HepG2 (cell line): ENCODE measurements around the gene IWS1. TPM values are rescaled to one million over a fixed set of nuclear protein-coding genes. Genes with fewer than 3 reads are reported as not detected.

Experiments used
- GATA4 ChIP-seq: sonication (generic); IDR thresholded peaks from 2 replicates; pipeline ENCODE4 v1.6.1; 2016; ENCODE audit warnings: antibody characterized with exemption, low read depth, borderline replicate concordance
- MAZ ChIP-seq, 2 experiments: sonication (generic) in 1 of 2; formaldehyde crosslinking in 1 of 2; IDR thresholded peaks; 2 replicates each; pipeline versions ENCODE4 v1.5.0 to v1.6.1; 2012 to 2020; ENCODE audit warnings: low read depth in 2 of 2, mild to moderate bottlenecking in 2 of 2, borderline replicate concordance in 1 of 2, improper control_type of control experiment in 1 of 2, low read length in 1 of 2, missing genetic modification reagents in 1 of 2, moderate library complexity in 1 of 2
- MYC ChIP-seq: sonication (generic); formaldehyde crosslinking; IDR thresholded peaks from 2 replicates; pipeline ENCODE4 v1.9.0; 2021; ENCODE audit warnings: missing genetic modification reagents, borderline replicate concordance
- POGZ ChIP-seq: sonication (generic); formaldehyde crosslinking; IDR thresholded peaks from 2 replicates; pipeline ENCODE4 v1.4.0; 2020; ENCODE audit warnings: mild to moderate bottlenecking, missing genetic modification reagents
- SAFB2 ChIP-seq: sonication (generic); formaldehyde crosslinking; IDR thresholded peaks from 2 replicates; pipeline ENCODE4 v1.5.1; 2020; ENCODE audit warnings: missing genetic modification reagents, low read depth, mild to moderate bottlenecking, borderline replicate concordance
- SP1 ChIP-seq, 2 experiments: fragments of 450-650 bp in 1 of 2; sonication (generic) in 1 of 2; formaldehyde crosslinking in 1 of 2; IDR thresholded peaks; 2 replicates each; pipeline versions ENCODE4 v1.4.0 to v1.6.1; 2016 to 2020; ENCODE audit warnings: missing genetic modification reagents in 1 of 2
- ZNF430 ChIP-seq: sonication (generic); formaldehyde crosslinking; IDR thresholded peaks from 2 replicates; pipeline ENCODE4 v1.9.0; 2021; ENCODE audit warnings: mild to moderate bottlenecking, missing genetic modification reagents
- ZNF616 ChIP-seq: sonication (generic); formaldehyde crosslinking; IDR thresholded peaks from 2 replicates; pipeline ENCODE4 v1.5.0; 2020; ENCODE audit warnings: low read depth, mild to moderate bottlenecking, missing genetic modification reagents
- ZNF737 ChIP-seq: sonication (generic); formaldehyde crosslinking; IDR thresholded peaks from 2 replicates; pipeline ENCODE4 v1.5.0; 2020; ENCODE audit warnings: missing genetic modification reagents, mild to moderate bottlenecking, borderline replicate concordance
- ZNF772 ChIP-seq: sonication (generic); formaldehyde crosslinking; IDR thresholded peaks from 2 replicates; pipeline ENCODE4 v1.5.0; 2020; ENCODE audit warnings: mild to moderate bottlenecking, missing genetic modification reagents
- ZNF792 ChIP-seq: IDR thresholded peaks from 2 replicates; pipeline ENCODE4 v1.6.1; 2016
- polyA plus RNA-seq, 8 experiments: library from polyadenylated mRNA; depleted of rRNA in 3 of 8; stranded (reverse) in 7 of 8; unstranded in 1 of 8; fragments of >200 nt; fragmentation: Illumina TruSeq in 4 of 8; extraction: Trizol in 4 of 8; gene quantifications; 2 replicates each; pipeline versions ENCODE4 v1.2.1 to v1.2.3, GENCODE V29; 2011 to 2016; ENCODE audit warnings: low read depth in 4 of 8, missing spikeins in 1 of 8, mixed read lengths in 1 of 8; ENCODE audit not compliant: insufficient read depth in 1 of 8
- total RNA-seq, 5 experiments: library from RNA; depleted of rRNA; stranded (reverse); fragments of >200 nt; fragmentation: Illumina TruSeq; extraction: Trizol; gene quantifications; 2 replicates each; pipeline ENCODE4 v1.2.3, GENCODE V29; 2016; ENCODE audit warnings: low read depth in 1 of 5
- TF ChIP-seq, protein P1 (sequence below): sonication (generic); formaldehyde crosslinking; IDR thresholded peaks from 2 replicates; pipeline ENCODE4 v1.9.0; 2021; ENCODE audit warnings: missing genetic modification reagents, borderline replicate concordance
- TF ChIP-seq, protein P2 (sequence below): sonication (generic); formaldehyde crosslinking; IDR thresholded peaks from 2 replicates; pipeline ENCODE4 v1.4.0; 2020; ENCODE audit warnings: missing genetic modification reagents, borderline replicate concordance
- TF ChIP-seq, protein P3 (sequence below): IDR thresholded peaks from 2 replicates; pipeline ENCODE4 v1.6.1; 2016; ENCODE audit warnings: missing biosample characterization, missing genetic modification reagents, low read depth
- TF ChIP-seq, protein P4 (sequence below): sonication (generic); formaldehyde crosslinking; IDR thresholded peaks from 2 replicates; pipeline ENCODE4 v1.9.0; 2021; ENCODE audit warnings: mild to moderate bottlenecking, missing genetic modification reagents

IWS1 gene
- total and polyA plus RNA-seq, 2 of the 13 experiments (the other 11 are each of a cell fraction or from before 2014, with no cell fraction given): 28.9 to 62.3 TPM

DNA sequence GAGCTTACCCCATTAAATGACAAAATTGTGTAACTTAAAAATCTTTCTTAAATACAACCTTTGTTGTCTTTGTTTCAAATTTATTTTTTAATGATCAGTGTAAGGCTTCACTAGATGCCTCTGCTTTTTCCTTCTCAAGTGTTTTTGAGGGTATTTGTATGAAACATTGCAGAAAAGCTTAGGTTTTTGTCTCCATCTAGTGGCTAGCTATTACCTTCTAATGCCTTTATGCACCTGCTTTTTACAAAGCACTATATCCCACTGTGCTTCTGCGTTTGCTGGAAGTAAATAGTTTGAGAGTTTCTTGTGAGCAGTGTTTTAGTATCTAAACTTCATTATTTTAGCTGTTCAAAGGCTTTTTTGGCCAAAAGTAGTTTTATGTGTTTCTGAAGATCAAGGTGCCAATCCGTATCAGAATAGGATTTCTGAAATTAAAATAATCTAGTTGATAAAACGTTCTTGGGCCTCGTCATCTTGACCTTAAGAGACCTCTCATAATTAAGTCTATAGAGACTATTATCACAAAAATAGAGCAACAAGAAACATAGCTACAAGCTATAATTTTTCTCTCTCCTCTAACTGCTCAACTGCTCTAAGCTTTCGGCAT is 47.0 kb downstream of the IWS1 start (continued):
- no peak for TF ChIP-seq ZNF430 (CRISPR knock-in tag)
- no peak for TF ChIP-seq SP1 (IDR thresholded peaks at IDR 0.05)
- no peak for TF ChIP-seq SP1 (CRISPR knock-in tag; IDR thresholded peaks at IDR 0.05)
- TF ChIP-seq, protein P1, sequence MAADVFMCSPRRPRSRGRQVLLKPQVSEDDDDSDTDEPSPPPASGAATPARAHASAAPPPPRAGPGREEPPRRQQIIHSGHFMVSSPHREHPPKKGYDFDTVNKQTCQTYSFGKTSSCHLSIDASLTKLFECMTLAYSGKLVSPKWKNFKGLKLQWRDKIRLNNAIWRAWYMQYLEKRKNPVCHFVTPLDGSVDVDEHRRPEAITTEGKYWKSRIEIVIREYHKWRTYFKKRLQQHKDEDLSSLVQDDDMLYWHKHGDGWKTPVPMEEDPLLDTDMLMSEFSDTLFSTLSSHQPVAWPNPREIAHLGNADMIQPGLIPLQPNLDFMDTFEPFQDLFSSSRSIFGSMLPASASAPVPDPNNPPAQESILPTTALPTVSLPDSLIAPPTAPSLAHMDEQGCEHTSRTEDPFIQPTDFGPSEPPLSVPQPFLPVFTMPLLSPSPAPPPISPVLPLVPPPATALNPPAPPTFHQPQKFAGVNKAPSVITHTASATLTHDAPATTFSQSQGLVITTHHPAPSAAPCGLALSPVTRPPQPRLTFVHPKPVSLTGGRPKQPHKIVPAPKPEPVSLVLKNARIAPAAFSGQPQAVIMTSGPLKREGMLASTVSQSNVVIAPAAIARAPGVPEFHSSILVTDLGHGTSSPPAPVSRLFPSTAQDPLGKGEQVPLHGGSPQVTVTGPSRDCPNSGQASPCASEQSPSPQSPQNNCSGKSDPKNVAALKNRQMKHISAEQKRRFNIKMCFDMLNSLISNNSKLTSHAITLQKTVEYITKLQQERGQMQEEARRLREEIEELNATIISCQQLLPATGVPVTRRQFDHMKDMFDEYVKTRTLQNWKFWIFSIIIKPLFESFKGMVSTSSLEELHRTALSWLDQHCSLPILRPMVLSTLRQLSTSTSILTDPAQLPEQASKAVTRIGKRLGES (CRISPR knock-in tag): no peak
- no peak for TF ChIP-seq ZNF772 (CRISPR knock-in tag)
- TF ChIP-seq, protein P2, sequence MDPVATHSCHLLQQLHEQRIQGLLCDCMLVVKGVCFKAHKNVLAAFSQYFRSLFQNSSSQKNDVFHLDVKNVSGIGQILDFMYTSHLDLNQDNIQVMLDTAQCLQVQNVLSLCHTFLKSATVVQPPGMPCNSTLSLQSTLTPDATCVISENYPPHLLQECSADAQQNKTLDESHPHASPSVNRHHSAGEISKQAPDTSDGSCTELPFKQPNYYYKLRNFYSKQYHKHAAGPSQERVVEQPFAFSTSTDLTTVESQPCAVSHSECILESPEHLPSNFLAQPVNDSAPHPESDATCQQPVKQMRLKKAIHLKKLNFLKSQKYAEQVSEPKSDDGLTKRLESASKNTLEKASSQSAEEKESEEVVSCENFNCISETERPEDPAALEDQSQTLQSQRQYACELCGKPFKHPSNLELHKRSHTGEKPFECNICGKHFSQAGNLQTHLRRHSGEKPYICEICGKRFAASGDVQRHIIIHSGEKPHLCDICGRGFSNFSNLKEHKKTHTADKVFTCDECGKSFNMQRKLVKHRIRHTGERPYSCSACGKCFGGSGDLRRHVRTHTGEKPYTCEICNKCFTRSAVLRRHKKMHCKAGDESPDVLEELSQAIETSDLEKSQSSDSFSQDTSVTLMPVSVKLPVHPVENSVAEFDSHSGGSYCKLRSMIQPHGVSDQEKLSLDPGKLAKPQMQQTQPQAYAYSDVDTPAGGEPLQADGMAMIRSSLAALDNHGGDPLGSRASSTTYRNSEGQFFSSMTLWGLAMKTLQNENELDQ (CRISPR knock-in tag): no peak
- no peak for TF ChIP-seq ZNF792 (CRISPR knock-in tag)
- no peak for TF ChIP-seq ZNF616
- TF ChIP-seq, protein P3, sequence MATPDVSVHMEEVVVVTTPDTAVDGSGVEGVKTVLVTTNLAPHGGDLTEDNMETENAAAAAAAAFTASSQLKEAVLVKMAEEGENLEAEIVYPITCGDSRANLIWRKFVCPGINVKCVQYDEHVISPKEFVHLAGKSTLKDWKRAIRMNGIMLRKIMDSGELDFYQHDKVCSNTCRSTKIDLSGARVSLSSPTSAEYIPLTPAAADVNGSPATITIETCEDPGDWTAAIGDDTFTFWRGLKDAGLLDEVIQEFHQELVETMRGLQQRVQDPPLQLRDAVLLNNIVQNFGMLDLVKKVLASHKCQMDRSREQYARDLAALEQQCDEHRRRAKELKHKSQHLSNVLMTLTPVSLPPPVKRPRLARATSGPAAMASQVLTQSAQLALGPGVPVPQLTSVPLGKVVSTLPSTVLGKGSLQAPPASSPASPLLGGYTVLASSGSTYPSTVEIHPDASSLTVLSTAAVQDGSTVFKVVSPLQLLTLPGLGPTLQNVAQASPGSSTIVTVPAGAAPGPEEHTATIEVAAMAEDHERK (CRISPR knock-in tag): no peak
- TF ChIP-seq MAZ (IDR thresholded peaks at IDR 0.05; ENCODE audit: borderline replicate concordance, low read depth, low read length): no peak
- TF ChIP-seq MAZ (CRISPR knock-in tag; IDR thresholded peaks at IDR 0.05; ENCODE audit: low read depth): no peak
- no peak for TF ChIP-seq SAFB2 (CRISPR knock-in tag)
- TF ChIP-seq, protein P4, sequence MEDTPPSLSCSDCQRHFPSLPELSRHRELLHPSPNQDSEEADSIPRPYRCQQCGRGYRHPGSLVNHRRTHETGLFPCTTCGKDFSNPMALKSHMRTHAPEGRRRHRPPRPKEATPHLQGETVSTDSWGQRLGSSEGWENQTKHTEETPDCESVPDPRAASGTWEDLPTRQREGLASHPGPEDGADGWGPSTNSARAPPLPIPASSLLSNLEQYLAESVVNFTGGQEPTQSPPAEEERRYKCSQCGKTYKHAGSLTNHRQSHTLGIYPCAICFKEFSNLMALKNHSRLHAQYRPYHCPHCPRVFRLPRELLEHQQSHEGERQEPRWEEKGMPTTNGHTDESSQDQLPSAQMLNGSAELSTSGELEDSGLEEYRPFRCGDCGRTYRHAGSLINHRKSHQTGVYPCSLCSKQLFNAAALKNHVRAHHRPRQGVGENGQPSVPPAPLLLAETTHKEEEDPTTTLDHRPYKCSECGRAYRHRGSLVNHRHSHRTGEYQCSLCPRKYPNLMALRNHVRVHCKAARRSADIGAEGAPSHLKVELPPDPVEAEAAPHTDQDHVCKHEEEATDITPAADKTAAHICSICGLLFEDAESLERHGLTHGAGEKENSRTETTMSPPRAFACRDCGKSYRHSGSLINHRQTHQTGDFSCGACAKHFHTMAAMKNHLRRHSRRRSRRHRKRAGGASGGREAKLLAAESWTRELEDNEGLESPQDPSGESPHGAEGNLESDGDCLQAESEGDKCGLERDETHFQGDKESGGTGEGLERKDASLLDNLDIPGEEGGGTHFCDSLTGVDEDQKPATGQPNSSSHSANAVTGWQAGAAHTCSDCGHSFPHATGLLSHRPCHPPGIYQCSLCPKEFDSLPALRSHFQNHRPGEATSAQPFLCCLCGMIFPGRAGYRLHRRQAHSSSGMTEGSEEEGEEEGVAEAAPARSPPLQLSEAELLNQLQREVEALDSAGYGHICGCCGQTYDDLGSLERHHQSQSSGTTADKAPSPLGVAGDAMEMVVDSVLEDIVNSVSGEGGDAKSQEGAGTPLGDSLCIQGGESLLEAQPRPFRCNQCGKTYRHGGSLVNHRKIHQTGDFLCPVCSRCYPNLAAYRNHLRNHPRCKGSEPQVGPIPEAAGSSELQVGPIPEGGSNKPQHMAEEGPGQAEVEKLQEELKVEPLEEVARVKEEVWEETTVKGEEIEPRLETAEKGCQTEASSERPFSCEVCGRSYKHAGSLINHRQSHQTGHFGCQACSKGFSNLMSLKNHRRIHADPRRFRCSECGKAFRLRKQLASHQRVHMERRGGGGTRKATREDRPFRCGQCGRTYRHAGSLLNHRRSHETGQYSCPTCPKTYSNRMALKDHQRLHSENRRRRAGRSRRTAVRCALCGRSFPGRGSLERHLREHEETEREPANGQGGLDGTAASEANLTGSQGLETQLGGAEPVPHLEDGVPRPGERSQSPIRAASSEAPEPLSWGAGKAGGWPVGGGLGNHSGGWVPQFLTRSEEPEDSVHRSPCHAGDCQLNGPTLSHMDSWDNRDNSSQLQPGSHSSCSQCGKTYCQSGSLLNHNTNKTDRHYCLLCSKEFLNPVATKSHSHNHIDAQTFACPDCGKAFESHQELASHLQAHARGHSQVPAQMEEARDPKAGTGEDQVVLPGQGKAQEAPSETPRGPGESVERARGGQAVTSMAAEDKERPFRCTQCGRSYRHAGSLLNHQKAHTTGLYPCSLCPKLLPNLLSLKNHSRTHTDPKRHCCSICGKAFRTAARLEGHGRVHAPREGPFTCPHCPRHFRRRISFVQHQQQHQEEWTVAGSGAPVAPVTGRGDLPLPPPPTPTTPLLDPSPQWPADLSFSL (CRISPR knock-in tag): no peak
- no peak for TF ChIP-seq POGZ (CRISPR knock-in tag)
- TF ChIP-seq ZNF737 (CRISPR knock-in tag): no peak
- no peak for TF ChIP-seq MYC (CRISPR knock-in tag)
- TF ChIP-seq GATA4: no peak
